AG04450 (cell line): ENCODE measurements around the gene TSHZ2. TPM values are rescaled to one million over a fixed set of nuclear protein-coding genes. Genes with fewer than 3 reads are reported as not detected.

ENCODE experiments used
- CTCF ChIA-PET: fragments of 300-600, 350-600 bp; formaldehyde crosslinking; extraction: SDS; loops from one replicate; lab custom pipeline; 2022; ENCODE audit warnings: antibody characterized with exemption, inconsistent platforms; lab: Charles Lee
- POLR2A ChIA-PET: fragments of 350-600 bp; formaldehyde crosslinking; extraction: SDS; loops from one replicate; lab custom pipeline; 2021; ENCODE audit warnings: antibody characterized with exemption, inconsistent platforms; lab: Yijun Ruan, JAX
- DNase-seq: peaks from one replicate; pipeline ENCODE4 v3.0.0-alpha.2; 2011; ENCODE audit warnings: low read depth, low spot score
- H3K27ac ChIP-seq: one replicate; pipeline ENCODE4 v1.5.1; 2012; ENCODE audit warnings: low read depth, low read length, control low read depth
- H3K27me3 ChIP-seq: one replicate; pipeline ENCODE4 v1.6.0; 2012; ENCODE audit warnings: low read length; ENCODE audit not compliant: control insufficient read depth, insufficient read depth
- H3K4me3 ChIP-seq: 2 replicates; pipeline ENCODE4 v1.5.1; 2011; ENCODE audit warnings: mild to moderate bottlenecking, low read depth, low read length, control low read depth
- H3K9me3 ChIP-seq: 2 replicates; pipeline ENCODE4 v1.5.1; 2012; ENCODE audit warnings: low read length; ENCODE audit not compliant: control insufficient read depth, insufficient read depth
- CTCF ChIP-seq: IDR thresholded peaks from 2 replicates; pipeline ENCODE4 v1.5.1; 2011; ENCODE audit warnings: low read depth, low read length, control low read depth, inconsistent platforms
- polyA plus RNA-seq: library from polyadenylated mRNA; depleted of rRNA; stranded (reverse); fragments of >200 nt; gene quantifications from 2 replicates; pipeline ENCODE4 v1.2.3, GENCODE V29; 2011

The TSHZ2 gene
- polyA plus RNA-seq, 1 experiment: not detected

- no peak overlapping the region for H3K27ac ChIP-seq
- CTCF ChIA-PET: no interaction called here
- DNase-seq: no peak
- no peak for TF ChIP-seq CTCF
- H3K4me3 ChIP-seq: no peak overlapping the region
- POLR2A ChIA-PET: no interaction called here
- no peaks in the 10 kb centered on the region for H3K27me3 ChIP-seq
- no peaks in the 10 kb centered on the region for H3K9me3 ChIP-seq
These were observed 407.6 kb downstream of the TSHZ2 start for GRCh38 chr20:53379833-53380120.

GRCh38 chr20:53381568-53382262, 409.6 kb downstream of the TSHZ2 start:
- DNase-seq: no peak
- TF ChIP-seq CTCF: no peak
- no peaks in the 10 kb centered on the region for H3K9me3 ChIP-seq
- CTCF ChIA-PET: no interaction called here
- no peaks in the 10 kb centered on the region for H3K27me3 ChIP-seq
- no peak overlapping the region for H3K27ac ChIP-seq
- POLR2A ChIA-PET: no interaction called here
- no peak overlapping the region for H3K4me3 ChIP-seq

- ChIA-PET POLR2A (no interaction called here), CTCF (no interaction called here)
- no peak for TF ChIP-seq CTCF
- Histone ChIP-seq H3K9me3 (no peaks in the 10 kb centered on the region), H3K27ac (no peak overlapping the region), H3K4me3 (no peak overlapping the region), H3K27me3 (no peaks in the 10 kb centered on the region)
- DNase-seq: no peak
These were observed 410.2 kb downstream of the TSHZ2 start for GRCh38 chr20:53382263-53382844.

GRCh38 chr20:53383916-53384315, 411.8 kb downstream of the TSHZ2 start:
- Histone ChIP-seq H3K9me3 (no peaks in the 10 kb centered on the region), H3K27ac (no peak overlapping the region), H3K27me3 (no peaks in the 10 kb centered on the region), H3K4me3 (no peak overlapping the region)
- no peak for TF ChIP-seq CTCF
- no peak for DNase-seq
- CTCF ChIA-PET: interaction anchor here (0.6 kb wide), 1 partner anchor 11 kb away, joined by 6 read pairs; no protein-coding TSS in a partner anchor
- POLR2A ChIA-PET: no interaction called here

GRCh38 chr20:53384392-53384791, 412.2 kb downstream of the TSHZ2 start:
- CTCF ChIA-PET: interaction anchor here (0.6 kb wide), 1 partner anchor 10 kb away, joined by 6 read pairs; no protein-coding TSS in a partner anchor
- Histone ChIP-seq H3K27me3 (no peaks in the 10 kb centered on the region), H3K27ac (no peak overlapping the region), H3K9me3 (no peaks in the 10 kb centered on the region), H3K4me3 (no peak overlapping the region)
- no peak for TF ChIP-seq CTCF
- POLR2A ChIA-PET: no interaction called here
- DNase-seq: no peak
